ENCODE measurements around the gene SCN7A. TPM values are rescaled to one million over a fixed set of nuclear protein-coding genes. Genes with fewer than 3 reads are reported as not detected.

SCN7A gene
- total RNA-seq, 1 experiment from 2014 or later, result 0.17 TPM

- TF ChIP-seq FOXJ3 (CRISPR knock-in tag; IDR thresholded peaks at IDR 0.05; ENCODE audit: borderline replicate concordance), result no peak
- TF ChIP-seq OVOL2 (CRISPR knock-in tag; IDR thresholded peaks at IDR 0.05; ENCODE audit: borderline replicate concordance), result no peak
- no peak for TF ChIP-seq RORB (CRISPR knock-in tag; IDR thresholded peaks at IDR 0.05)
- TF ChIP-seq ATF3 (CRISPR knock-in tag; conservative IDR thresholded peaks at IDR 0.05), result no peak
- TF ChIP-seq MAX (CRISPR knock-in tag; IDR thresholded peaks at IDR 0.05), result peak; percentile 4; the same call in 1 of the 2 replicates
- H3K27me3 Mint-ChIP-seq (ENCODE audit: low read depth), result no peaks in the 10 kb centered on the region
- H3K27ac Mint-ChIP-seq, result peak overlapping the region; percentile 46; the same call in 1 of the 2 replicates
- H3K4me3 Mint-ChIP-seq, result peak overlapping the region; percentile 92
- no peaks in the 10 kb centered on the region for H3K36me3 Mint-ChIP-seq
- H3K4me1 Mint-ChIP-seq, result peaks cover 42% of the 10 kb centered on the region
- no peaks in the 10 kb centered on the region for H3K9me3 Mint-ChIP-seq
- DNase-seq (ENCODE audit: low spot score) (no peak), ATAC-seq (0 out of 2 replicates have a peak, but pooled peaks have one; percentile 0)
- ChIA-PET CTCF (interaction anchor here (0.6 to 2.5 kb wide), 9 partner anchors 9 to 194 kb away, joined by 3 to 13 read pairs (median 6); no protein-coding TSS in a partner anchor), POLR2A (interaction anchor here (0.6 kb wide), 1 partner anchor 127 kb away, joined by 3 read pairs; no protein-coding TSS in a partner anchor)
Observed at GRCh38 chr2:166375195-166375735, 118.8 kb downstream of the SCN7A start.

GRCh38 chr2:166373951-166374350 is 120.1 kb downstream of the SCN7A start:
- no peak for TF ChIP-seq GABPB1 (CRISPR knock-in tag; IDR thresholded peaks at IDR 0.05)
- TF ChIP-seq ZNF263 (CRISPR knock-in tag; IDR thresholded peaks at IDR 0.05; ENCODE audit: low read depth), result no peak
- no peak for TF ChIP-seq ERG (CRISPR knock-in tag; IDR thresholded peaks at IDR 0.05)
- no peak for TF ChIP-seq ZNF671 (CRISPR knock-in tag; IDR thresholded peaks at IDR 0.05)
- TF ChIP-seq NR2C2 (CRISPR knock-in tag; IDR thresholded peaks at IDR 0.05), result no peak
- no peak for TF ChIP-seq ZNF219 (CRISPR knock-in tag; IDR thresholded peaks at IDR 0.05; ENCODE audit: borderline replicate concordance)
- TF ChIP-seq ATF2 (CRISPR knock-in tag; IDR thresholded peaks at IDR 0.05; ENCODE audit: borderline replicate concordance, low read depth), result no peak
- no peak for TF ChIP-seq FOXP4 (CRISPR knock-in tag; IDR thresholded peaks at IDR 0.05)
- TF ChIP-seq ZSCAN18 (CRISPR knock-in tag; IDR thresholded peaks at IDR 0.05), result no peak
- no peak for TF ChIP-seq ZBTB21 (CRISPR knock-in tag; IDR thresholded peaks at IDR 0.05; ENCODE audit: borderline replicate concordance)
- ChIA-PET CTCF (no interaction called here), POLR2A (interaction anchor here (0.6 kb wide), 1 partner anchor 88 kb away, joined by 4 read pairs; no protein-coding TSS in a partner anchor)
- DNase-seq (ENCODE audit: low spot score), result no peak
- Mint-ChIP-seq H3K4me1 (peaks cover 42% of the 10 kb centered on the region), H3K36me3 (no peaks in the 10 kb centered on the region), H3K27ac (no peak overlapping the region), H3K27me3 (ENCODE audit: low read depth) (no peaks in the 10 kb centered on the region), H3K9me3 (no peaks in the 10 kb centered on the region), H3K4me3 (peak overlapping the region; percentile 43)
- no peak for ATAC-seq

- DNase-seq (ENCODE audit: low spot score), result no peak
- Mint-ChIP-seq H3K4me3 (peak overlapping the region; percentile 14), H3K36me3 (no peaks in the 10 kb centered on the region), H3K9me3 (no peaks in the 10 kb centered on the region), H3K4me1 (peaks cover 42% of the 10 kb centered on the region), H3K27ac (peak overlapping the region; percentile 13; the same call in 1 of the 2 replicates), H3K27me3 (ENCODE audit: low read depth) (no peaks in the 10 kb centered on the region)
- ATAC-seq, result no peak
- ChIA-PET POLR2A (no interaction called here), CTCF (no interaction called here)
- TF ChIP-seq USF2 (CRISPR knock-in tag; IDR thresholded peaks at IDR 0.05) (no peak), ZNF532 (CRISPR knock-in tag; IDR thresholded peaks at IDR 0.05; ENCODE audit: borderline replicate concordance) (no peak), NFE2L1 (CRISPR knock-in tag; IDR thresholded peaks at IDR 0.05) (no peak), GRHL2 (CRISPR knock-in tag; IDR thresholded peaks at IDR 0.05; ENCODE audit: insufficient replicate concordance, severe bottlenecking) (no peak), ZNF232 (CRISPR knock-in tag; IDR thresholded peaks at IDR 0.05) (no peak)
Observed at GRCh38 chr2:166373539-166373938, 120.5 kb downstream of the SCN7A start.

All from WTC11 (cell line).